Measurements from ENCODE around the gene MAGT1.

DNA sequence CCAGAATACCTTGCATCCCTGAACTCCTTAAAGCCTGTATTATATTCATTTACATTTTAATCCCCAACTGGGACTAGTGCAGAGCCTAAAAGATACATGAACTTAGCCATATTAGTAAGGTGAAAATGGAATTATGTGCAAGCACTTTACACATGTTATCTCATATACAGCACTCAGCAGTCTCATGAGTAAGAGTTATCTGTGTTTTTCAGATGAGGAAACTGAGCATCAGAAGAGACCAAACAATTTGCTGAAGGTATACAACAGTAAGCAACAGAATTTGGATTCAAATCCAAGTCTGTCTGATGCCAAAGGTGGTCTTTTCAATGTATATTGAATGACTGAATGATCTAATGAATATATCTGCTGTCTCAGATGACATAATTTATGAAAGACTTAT lies 27.6 kb upstream of the MAGT1 start:
- TF ChIP-seq SNAI2 (CRISPR knock-in tag; IDR thresholded peaks at IDR 0.05) (no peak), POU6F1 (CRISPR knock-in tag; IDR thresholded peaks at IDR 0.05; ENCODE audit: borderline replicate concordance, low read depth) (no peak), CSDC2 (CRISPR knock-in tag; IDR thresholded peaks at IDR 0.05) (no peak), RARB (CRISPR knock-in tag; IDR thresholded peaks at IDR 0.05) (no peak), CSRNP3 (CRISPR knock-in tag; IDR thresholded peaks at IDR 0.05) (no peak)
- TF ChIP-seq, protein P1, sequence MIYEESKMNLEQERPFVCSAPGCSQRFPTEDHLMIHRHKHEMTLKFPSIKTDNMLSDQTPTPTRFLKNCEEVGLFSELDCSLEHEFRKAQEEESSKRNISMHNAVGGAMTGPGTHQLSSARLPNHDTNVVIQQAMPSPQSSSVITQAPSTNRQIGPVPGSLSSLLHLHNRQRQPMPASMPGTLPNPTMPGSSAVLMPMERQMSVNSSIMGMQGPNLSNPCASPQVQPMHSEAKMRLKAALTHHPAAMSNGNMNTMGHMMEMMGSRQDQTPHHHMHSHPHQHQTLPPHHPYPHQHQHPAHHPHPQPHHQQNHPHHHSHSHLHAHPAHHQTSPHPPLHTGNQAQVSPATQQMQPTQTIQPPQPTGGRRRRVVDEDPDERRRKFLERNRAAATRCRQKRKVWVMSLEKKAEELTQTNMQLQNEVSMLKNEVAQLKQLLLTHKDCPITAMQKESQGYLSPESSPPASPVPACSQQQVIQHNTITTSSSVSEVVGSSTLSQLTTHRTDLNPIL (CRISPR knock-in tag; IDR thresholded peaks at IDR 0.05; ENCODE audit: low read depth) = no peak
